ENCODE measurements around the gene TRAK1.

Gene TRAK1

DNA sequence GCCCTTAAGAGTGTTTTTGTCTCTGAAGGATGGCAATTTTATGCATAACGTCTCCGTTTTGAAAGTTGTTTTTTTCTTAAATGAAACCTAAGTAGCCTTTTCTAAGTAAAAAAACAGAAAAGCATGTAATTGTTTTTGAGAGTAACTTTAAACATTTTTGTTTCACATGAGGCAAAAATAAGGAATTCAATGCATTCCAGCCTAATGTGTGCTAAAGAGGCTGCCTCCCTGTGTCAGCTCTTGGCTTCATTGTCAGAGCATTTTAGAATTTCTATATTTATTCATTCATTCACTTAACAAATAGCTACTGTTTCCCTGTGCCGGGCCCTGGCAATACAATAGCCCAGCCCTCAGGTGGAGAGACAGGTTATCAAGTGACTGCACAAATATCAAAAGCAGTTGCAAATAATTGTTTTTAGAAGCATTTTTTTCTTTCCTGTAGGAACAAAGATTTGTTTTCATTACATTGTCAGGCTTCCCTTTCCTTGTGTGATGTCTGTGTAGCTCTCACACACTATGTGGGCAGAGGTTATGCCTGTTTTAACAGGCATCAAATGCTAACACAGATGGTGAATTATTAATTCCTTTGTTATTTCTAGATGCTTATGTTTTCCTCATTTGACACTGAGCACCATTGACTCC, 93.0 kb downstream of the TRAK1 start:
- DNase-seq, result no peak

DNA sequence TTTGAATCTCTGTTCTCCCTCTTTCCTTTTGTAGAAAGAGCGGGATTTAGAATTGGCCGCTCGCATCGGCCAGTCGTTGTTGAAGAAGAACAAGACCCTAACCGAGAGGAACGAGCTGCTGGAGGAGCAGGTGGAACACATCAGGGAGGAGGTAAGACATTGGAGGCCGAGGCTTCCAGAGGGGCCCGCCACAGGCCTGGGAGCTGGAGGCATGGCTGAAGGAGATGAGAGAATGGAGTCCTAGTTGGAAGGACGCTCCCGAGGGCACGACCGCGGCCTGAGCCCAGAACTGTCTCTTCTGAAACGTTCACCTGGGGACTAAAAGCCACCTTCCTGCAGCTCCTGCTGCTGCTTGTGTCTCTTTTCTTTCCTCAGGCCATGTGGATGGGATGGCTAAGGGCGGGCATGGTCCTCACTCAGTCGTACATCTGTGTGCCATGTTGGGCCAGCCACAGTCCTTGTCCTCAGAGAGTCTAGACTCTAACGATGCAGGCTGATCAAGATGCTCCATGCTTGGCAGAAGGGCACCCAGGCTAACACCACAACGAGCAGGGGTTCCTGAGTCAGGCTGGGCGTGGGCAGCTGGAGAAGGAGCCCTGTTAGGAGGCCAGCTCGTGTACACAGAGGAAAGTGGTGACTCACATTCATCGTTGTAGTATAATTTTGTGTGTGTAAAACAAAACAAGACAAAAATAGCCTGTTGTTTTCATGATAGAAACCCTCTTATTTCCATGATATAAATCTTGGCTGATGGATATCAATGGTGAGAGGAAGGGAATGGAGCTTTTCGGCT, 93.7 kb downstream of the TRAK1 start:
- no peak for DNase-seq

DNA sequence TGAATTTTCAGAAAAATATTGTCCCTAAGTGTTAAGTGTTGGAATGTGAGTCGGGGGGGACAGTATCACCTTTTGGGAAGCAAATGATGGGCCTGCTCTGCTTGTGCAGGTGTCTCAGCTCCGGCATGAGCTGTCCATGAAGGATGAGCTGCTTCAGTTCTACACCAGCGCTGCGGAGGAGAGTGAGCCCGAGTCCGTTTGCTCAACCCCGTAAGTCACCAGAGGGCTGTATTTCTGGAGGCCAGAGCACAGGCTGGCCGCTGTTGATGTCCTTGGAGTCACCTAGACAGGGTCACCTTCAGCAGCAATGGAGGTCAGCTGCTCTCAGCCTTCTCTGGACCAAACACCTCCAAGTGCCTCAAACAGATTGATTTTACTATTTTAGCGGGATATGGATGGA, 96.8 kb downstream of the TRAK1 start:
- no peak for DNase-seq

DNA sequence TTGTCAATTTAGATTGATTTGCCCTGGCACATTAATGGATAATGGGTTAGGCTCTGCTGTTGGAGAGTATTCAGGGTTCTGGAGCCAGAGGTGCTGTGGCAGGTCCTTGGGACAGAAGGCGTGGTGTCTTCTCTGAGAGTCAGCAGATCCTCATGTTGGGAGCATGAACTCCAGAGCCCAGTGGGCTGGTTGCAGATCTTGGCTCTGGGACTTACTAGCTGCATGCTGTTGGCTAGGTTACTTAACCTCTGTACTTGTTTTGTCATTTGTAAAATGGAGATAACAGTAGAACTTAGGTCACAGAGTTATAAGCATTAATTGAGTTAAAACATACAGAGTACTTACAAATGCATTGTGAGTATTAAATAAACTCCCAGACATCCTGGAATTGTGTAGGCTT, 97.2 kb downstream of the TRAK1 start:
- DNase-seq, result no peak

- no peak for DNase-seq
Observed at GRCh38 chr3:42189001-42189460, 97.9 kb downstream of the TRAK1 start.

DNA sequence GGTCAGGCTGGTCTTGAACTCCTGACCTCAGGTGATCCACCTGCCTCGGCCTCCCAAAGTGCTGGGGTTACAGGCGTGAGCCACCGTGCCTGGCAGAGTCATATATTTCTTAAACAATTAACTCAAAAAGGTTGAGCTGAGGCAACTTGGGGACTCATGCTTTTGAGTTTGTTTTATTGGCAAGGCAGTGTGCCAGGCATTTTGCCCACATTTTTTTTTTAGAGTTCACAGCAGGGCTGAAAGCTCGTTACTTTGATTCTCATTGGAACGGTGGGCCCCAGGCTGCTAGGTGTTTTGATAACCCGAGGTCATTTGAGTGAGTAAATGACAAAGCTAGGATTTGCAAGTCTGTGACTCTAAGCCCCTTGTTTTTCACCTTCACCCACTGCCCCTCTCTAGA, 98.6 kb downstream of the TRAK1 start:
- DNase-seq, result no peak

- DNase-seq, result no peak
Observed at GRCh38 chr3:42190701-42191442, 99.7 kb downstream of the TRAK1 start.

DNA sequence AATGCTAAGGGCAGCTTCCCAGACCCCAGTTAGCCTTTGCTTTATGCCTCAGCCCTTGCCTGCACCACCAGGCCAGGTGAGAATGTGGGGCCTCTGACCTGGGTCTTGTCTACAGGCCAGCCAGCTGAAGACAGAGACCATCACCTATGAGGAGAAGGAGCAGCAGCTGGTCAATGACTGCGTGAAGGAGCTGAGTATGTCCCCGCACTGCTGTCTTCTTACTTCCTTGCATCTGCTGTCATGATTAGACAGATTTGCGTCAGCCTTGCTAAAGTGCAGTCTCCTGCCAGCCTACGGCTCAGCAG, 100.2 kb downstream of the TRAK1 start:
- DNase-seq, result no peak

DNA sequence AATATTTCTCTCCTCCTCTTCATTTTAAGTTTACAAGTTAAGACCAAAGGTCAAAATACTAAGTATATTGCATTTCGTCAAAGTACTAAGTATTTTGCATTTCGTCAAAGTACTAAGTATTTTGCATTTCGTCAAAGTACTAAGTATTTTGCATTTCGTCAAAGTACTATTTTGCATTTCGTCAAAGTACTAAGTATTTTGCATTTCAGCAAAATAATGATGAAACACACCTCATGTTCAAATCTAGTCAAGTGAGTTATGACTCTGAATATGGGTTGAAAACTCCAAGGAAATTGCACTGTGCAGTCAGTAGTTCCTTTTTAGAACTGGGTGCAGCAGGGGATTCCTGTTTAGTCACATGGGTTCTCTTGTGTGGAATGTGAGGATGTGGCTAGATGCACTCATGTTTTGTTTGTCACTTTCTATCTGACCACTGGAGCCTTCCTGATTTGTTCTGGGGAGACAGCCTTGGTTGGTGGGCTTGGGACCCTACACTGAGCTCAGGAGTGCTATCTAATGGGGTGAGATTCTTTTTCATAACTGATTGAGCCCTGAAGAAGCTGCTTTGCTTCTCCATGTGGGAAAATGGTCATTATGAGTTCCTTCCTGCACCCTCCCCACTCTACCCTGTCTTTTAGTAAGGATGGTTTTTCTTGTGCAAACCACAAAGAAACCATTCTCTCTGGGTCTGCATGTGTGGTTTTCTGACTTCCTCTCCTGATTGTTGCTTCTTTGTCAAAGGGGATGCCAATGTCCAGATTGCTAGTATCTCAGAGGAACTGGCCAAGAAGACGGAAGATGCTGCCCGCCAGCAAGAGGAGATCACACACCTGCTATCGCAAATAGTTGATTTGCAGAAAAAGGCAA, 101.4 kb downstream of the TRAK1 start:
- no peak for DNase-seq

- DNase-seq, result no peak
Observed at GRCh38 chr3:42194943-42195510, 103.9 kb downstream of the TRAK1 start.

GRCh38 chr3:42195879-42196330, 104.7 kb downstream of the TRAK1 start:
- DNase-seq, result no peak

GRCh38 chr3:42198709-42199108, 107.6 kb downstream of the TRAK1 start:
- no peak for DNase-seq

DNA sequence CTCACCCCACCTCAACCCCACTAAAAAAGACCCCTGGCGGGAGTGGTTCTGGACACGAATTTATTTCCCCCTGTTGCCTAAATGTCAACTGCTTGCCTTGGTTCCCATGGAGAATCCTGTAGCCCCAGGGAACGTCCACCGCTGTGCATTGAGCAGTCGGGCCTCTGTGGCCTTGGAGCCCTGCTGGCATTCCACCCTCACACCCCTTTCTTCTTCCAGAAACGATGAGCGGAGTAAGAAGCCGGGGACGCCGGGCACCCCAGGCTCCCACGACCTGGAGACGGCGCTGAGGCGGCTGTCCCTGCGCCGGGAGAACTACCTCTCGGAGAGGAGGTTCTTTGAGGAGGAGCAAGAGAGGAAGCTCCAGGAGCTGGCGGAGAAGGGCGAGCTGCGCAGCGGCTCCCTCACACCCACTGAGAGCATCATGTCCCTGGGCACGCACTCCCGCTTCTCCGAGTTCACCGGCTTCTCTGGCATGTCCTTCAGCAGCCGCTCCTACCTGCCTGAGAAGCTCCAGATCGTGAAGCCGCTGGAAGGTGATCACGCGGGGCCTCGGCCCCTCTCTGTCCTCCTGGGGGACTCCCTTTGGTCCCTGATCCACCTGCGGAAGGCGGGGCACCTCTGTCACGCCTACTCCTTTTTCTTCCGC, 111.2 kb downstream of the TRAK1 start:
- DNase-seq, result no peak

GRCh38 chr3:42204867-42205599, 113.9 kb downstream of the TRAK1 start:
- DNase-seq, result no peak

- DNase-seq, result no peak
Observed at GRCh38 chr3:42205800-42206514, 114.8 kb downstream of the TRAK1 start.

DNA sequence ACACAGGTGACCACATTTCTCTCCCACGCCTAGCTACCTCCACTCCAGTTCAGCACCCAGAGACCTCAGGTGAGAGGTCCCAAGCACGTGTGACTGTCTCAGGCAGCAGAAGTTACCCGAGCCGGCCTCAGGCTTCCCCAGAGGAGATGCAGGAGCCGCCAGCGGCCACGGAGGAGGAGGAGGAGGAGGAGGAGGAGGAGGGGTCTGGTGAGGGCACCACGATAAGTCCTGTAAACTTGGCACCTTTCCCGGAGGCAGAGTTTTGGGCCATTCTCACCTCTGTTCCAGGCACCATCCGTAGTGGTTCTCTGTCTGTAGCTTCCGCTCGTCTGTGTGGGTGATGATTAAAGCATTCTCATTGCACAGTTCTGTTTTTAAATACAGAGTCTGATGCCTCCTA, 118.8 kb downstream of the TRAK1 start:
- DNase-seq, result no peak

DNA sequence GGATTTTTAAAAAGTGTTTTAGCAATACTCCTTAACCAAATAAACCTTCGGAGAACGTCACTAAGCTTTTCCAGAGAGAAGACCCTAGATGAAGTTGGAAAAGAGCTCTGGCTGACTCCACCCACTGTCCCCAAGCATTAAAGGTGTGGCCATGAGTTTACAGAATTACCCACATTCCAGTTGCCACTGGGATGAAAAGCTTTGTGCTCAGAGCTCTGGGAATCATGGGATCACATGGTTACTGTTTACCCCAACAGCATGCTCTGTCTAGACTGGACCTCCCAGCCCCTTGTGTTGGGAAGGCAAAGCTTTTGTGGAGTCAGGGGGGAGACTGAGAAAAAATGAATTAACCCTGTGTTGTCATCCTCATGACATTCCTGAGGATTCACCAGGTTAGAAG, 119.6 kb downstream of the TRAK1 start:
- DNase-seq, result no peak

GRCh38 chr3:42213417-42213816, 122.3 kb downstream of the TRAK1 start:
- DNase-seq, result no peak

DNA sequence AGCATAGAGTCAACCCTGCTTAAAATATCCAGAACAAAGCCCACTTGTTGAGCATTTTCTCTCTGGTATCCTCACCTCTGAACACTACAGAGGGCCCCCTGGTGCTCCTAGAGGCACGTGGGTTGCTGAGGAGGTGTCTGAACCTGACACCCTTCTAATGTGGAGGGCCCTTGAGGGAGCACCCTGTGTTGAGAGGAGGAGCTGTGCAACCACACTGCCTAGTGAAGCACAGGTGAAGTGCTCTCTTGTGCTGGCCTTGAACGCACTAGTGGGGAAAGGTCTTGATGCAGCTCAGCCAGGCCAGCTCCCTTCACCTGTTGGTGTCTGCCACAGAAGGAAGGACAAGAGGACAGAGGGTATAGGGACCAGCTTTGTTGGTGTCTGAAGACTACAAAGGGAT, 122.9 kb downstream of the TRAK1 start:
- no peak for DNase-seq

GRCh38 chr3:42214565-42215283, 123.6 kb downstream of the TRAK1 start:
- no peak for DNase-seq
